ENCODE results near the gene MARS1.

The MARS1 gene

GRCh38 chr12:57467915-57468314 is 20.0 kb upstream of the MARS1 start:
- no peak overlapping the region for H3K4me3 ChIP-seq (ENCODE audit: severe bottlenecking)
- DNase-seq (ENCODE audit: low spot score) (no peak), ATAC-seq (ENCODE audit: low read depth) (no peak)
- no peaks in the 10 kb centered on the region for H3K36me3 ChIP-seq (ENCODE audit: low read depth)
- H3K27me3 ChIP-seq (ENCODE audit: insufficient read depth, poor library complexity, severe bottlenecking), result peaks cover 13% of the 10 kb centered on the region
- no peaks in the 10 kb centered on the region for H3K9me3 ChIP-seq (ENCODE audit: severe bottlenecking)
- no peak overlapping the region for H3K27ac ChIP-seq (ENCODE audit: poor library complexity, severe bottlenecking)
- no peaks in the 10 kb centered on the region for H3K4me1 ChIP-seq (ENCODE audit: insufficient read depth, poor library complexity, severe bottlenecking)
- TF ChIP-seq CTCF (IDR thresholded peaks at IDR 0.05; ENCODE audit: poor library complexity, severe bottlenecking), result no peak

- no peaks in the 10 kb centered on the region for H3K9me3 ChIP-seq (ENCODE audit: severe bottlenecking)
- ATAC-seq (ENCODE audit: low read depth), result no peak
- DNase-seq (ENCODE audit: low spot score), result no peak
- H3K4me1 ChIP-seq (ENCODE audit: insufficient read depth, poor library complexity, severe bottlenecking), result no peaks in the 10 kb centered on the region
- no peak overlapping the region for H3K4me3 ChIP-seq (ENCODE audit: severe bottlenecking)
- no peak overlapping the region for H3K27ac ChIP-seq (ENCODE audit: poor library complexity, severe bottlenecking)
- no peak for TF ChIP-seq CTCF (IDR thresholded peaks at IDR 0.05; ENCODE audit: poor library complexity, severe bottlenecking)
- H3K36me3 ChIP-seq (ENCODE audit: low read depth), result no peaks in the 10 kb centered on the region
- peaks cover 29% of the 10 kb centered on the region for H3K27me3 ChIP-seq (ENCODE audit: insufficient read depth, poor library complexity, severe bottlenecking)
These were observed 18.3 kb upstream of the MARS1 start for GRCh38 chr12:57469296-57470164.

GRCh38 chr12:57470286-57470969 is 17.4 kb upstream of the MARS1 start:
- Histone ChIP-seq H3K4me3 (ENCODE audit: severe bottlenecking) (no peak overlapping the region), H3K4me1 (ENCODE audit: insufficient read depth, poor library complexity, severe bottlenecking) (no peaks in the 10 kb centered on the region), H3K27me3 (ENCODE audit: insufficient read depth, poor library complexity, severe bottlenecking) (peaks cover 38% of the 10 kb centered on the region), H3K36me3 (ENCODE audit: low read depth) (no peaks in the 10 kb centered on the region), H3K9me3 (ENCODE audit: severe bottlenecking) (no peaks in the 10 kb centered on the region), H3K27ac (ENCODE audit: poor library complexity, severe bottlenecking) (no peak overlapping the region)
- DNase-seq (ENCODE audit: low spot score) (no peak), ATAC-seq (ENCODE audit: low read depth) (no peak)
- TF ChIP-seq CTCF (IDR thresholded peaks at IDR 0.05; ENCODE audit: poor library complexity, severe bottlenecking), result no peak

- H3K27ac ChIP-seq (ENCODE audit: poor library complexity, severe bottlenecking), result no peak overlapping the region
- ATAC-seq (ENCODE audit: low read depth) (no peak), DNase-seq (ENCODE audit: low spot score) (no peak)
- no peaks in the 10 kb centered on the region for H3K4me1 ChIP-seq (ENCODE audit: insufficient read depth, poor library complexity, severe bottlenecking)
- no peaks in the 10 kb centered on the region for H3K36me3 ChIP-seq (ENCODE audit: low read depth)
- peaks cover 45% of the 10 kb centered on the region for H3K27me3 ChIP-seq (ENCODE audit: insufficient read depth, poor library complexity, severe bottlenecking)
- no peak for TF ChIP-seq CTCF (IDR thresholded peaks at IDR 0.05; ENCODE audit: poor library complexity, severe bottlenecking)
- H3K9me3 ChIP-seq (ENCODE audit: severe bottlenecking), result no peaks in the 10 kb centered on the region
- H3K4me3 ChIP-seq (ENCODE audit: severe bottlenecking), result no peak overlapping the region
These were observed 16.8 kb upstream of the MARS1 start for GRCh38 chr12:57470970-57471656.
